Neutrophil (primary cell): Measurements from ENCODE around the gene CNOT2.

Experiments
- H3K27ac ChIP-seq: fragments of 200-600 bp; sonication (generic); 2 replicates; pipeline ENCODE4 v1.5.1; 2016; ENCODE audit warnings: mild to moderate bottlenecking, moderate library complexity
- H3K27me3 ChIP-seq: fragments of 200-600 bp; sonication (generic); 2 replicates; pipeline ENCODE4 v1.6.0; 2016; ENCODE audit warnings: mild to moderate bottlenecking
- H3K36me3 ChIP-seq: fragments of 200-600 bp; sonication (generic); 2 replicates; pipeline ENCODE4 v1.5.1; 2017
- H3K4me1 ChIP-seq, 2 experiments: fragments of 200-600 bp in 1 of 2; sonication (generic) in 1 of 2; 1 replicate in 1 of 2; 2 replicates in 1 of 2; pipeline versions ENCODE4 v1.5.1 to v1.6.1; 2013 to 2016; ENCODE audit warnings: low read depth in 1 of 2, low read length in 1 of 2, mild to moderate bottlenecking in 1 of 2, moderate library complexity in 1 of 2; ENCODE audit not compliant: control insufficient read depth in 1 of 2, insufficient read depth in 1 of 2
- H3K4me3 ChIP-seq, 2 experiments: fragments of 200-600 bp in 1 of 2; sonication (generic) in 1 of 2; 1 replicate in 1 of 2; 2 replicates in 1 of 2; pipeline ENCODE4 v1.5.1; 2013 to 2016; ENCODE audit warnings: low read depth in 1 of 2, low read length in 1 of 2, mild to moderate bottlenecking in 1 of 2, moderate library complexity in 1 of 2
- H3K9me3 ChIP-seq: fragments of 200-600 bp; sonication (generic); 2 replicates; pipeline ENCODE4 v1.5.1; 2016
- TF ChIP-seq, protein P1 (sequence below): fragments of 200-600 bp; sonication (generic); IDR thresholded peaks from 2 replicates; pipeline ENCODE4 v1.5.1; 2016; ENCODE audit warnings: antibody characterized with exemption

The CNOT2 gene

GRCh38 chr12:70355972-70356371 is 112.7 kb downstream of the CNOT2 start:
- H3K9me3 ChIP-seq: no peaks in the 10 kb centered on the region
- TF ChIP-seq, protein P1, sequence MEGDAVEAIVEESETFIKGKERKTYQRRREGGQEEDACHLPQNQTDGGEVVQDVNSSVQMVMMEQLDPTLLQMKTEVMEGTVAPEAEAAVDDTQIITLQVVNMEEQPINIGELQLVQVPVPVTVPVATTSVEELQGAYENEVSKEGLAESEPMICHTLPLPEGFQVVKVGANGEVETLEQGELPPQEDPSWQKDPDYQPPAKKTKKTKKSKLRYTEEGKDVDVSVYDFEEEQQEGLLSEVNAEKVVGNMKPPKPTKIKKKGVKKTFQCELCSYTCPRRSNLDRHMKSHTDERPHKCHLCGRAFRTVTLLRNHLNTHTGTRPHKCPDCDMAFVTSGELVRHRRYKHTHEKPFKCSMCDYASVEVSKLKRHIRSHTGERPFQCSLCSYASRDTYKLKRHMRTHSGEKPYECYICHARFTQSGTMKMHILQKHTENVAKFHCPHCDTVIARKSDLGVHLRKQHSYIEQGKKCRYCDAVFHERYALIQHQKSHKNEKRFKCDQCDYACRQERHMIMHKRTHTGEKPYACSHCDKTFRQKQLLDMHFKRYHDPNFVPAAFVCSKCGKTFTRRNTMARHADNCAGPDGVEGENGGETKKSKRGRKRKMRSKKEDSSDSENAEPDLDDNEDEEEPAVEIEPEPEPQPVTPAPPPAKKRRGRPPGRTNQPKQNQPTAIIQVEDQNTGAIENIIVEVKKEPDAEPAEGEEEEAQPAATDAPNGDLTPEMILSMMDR: no peak
- H3K27ac ChIP-seq: no peak overlapping the region

GRCh38 chr12:70359458-70360197 is 116.4 kb downstream of the CNOT2 start:
- TF ChIP-seq, protein P1: no peak
- H3K27ac ChIP-seq: no peak overlapping the region
- H3K4me3 ChIP-seq: no peak overlapping the region
- H3K36me3 ChIP-seq: no peaks in the 10 kb centered on the region
- H3K27me3 ChIP-seq: peaks cover 42% of the 10 kb centered on the region
- peaks cover 9% of the 10 kb centered on the region in 2 experiments for H3K4me1 ChIP-seq
- H3K9me3 ChIP-seq: no peaks in the 10 kb centered on the region

More at GRCh38 chr12:70355972-70356371, 112.7 kb downstream of the CNOT2 start:
- H3K27me3 ChIP-seq: peaks cover 6% of the 10 kb centered on the region
- H3K4me3 ChIP-seq: no peak overlapping the region
- no peaks in the 10 kb centered on the region for H3K36me3 ChIP-seq
- peaks cover 23 to 24% of the 10 kb centered on the region in 2 experiments for H3K4me1 ChIP-seq

DNA sequence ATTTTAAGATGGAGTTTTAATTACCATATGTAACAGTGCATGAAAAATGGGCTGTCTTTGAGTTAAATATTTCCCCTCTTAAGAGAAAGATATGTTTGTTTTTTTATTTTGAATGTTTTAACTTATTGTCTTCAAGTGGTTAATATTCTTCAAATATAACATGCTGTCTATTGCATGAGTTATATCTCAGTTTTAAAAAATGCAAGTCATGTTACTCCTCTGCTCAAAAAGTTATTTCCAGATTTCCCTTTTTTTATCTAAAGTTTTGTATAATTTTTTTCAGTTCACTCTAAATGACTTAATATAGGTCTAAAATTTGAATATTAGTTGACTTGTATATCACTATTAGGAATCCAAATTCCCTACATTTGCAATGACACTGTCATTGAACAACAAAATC is 117.0 kb downstream of the CNOT2 start:
- Histone ChIP-seq H3K4me3 (no peak overlapping the region), H3K4me1 (peaks cover 6 to 7% of the 10 kb centered on the region in 2 experiments), H3K9me3 (no peaks in the 10 kb centered on the region), H3K27me3 (peaks cover 48% of the 10 kb centered on the region), H3K27ac (no peak overlapping the region), H3K36me3 (no peaks in the 10 kb centered on the region)
- TF ChIP-seq, protein P1: no peak

GRCh38 chr12:70364695-70365397 is 121.6 kb downstream of the CNOT2 start:
- Histone ChIP-seq H3K4me1 (peaks cover 14 to 17% of the 10 kb centered on the region in 2 experiments), H3K36me3 (no peaks in the 10 kb centered on the region), H3K4me3 (peak overlapping the region; percentile 73 to 77), H3K9me3 (no peaks in the 10 kb centered on the region), H3K27me3 (peaks cover 94% of the 10 kb centered on the region), H3K27ac (no peak overlapping the region)
- TF ChIP-seq, protein P1: no peak

GRCh38 chr12:70365398-70365647 is 122.1 kb downstream of the CNOT2 start:
- Histone ChIP-seq H3K36me3 (no peaks in the 10 kb centered on the region), H3K4me1 (peaks cover 14 to 17% of the 10 kb centered on the region in 2 experiments), H3K4me3 (peak overlapping the region; percentile 73 to 77), H3K27me3 (peaks cover 97% of the 10 kb centered on the region), H3K27ac (no peak overlapping the region), H3K9me3 (no peaks in the 10 kb centered on the region)
- TF ChIP-seq, protein P1: no peak
